SK-N-MC (cell line): ENCODE data around the gene TPM4.

Experiments used
- DNase-seq: peaks from one replicate; pipeline ENCODE4 v3.0.0-alpha.2; 2011; ENCODE audit warnings: low read depth, low spot score
- H3K27ac ChIP-seq: fragments of 200-600 bp; sonication (generic); 2 replicates; pipeline ENCODE4 v1.5.1; 2016; ENCODE audit warnings: mixed run types
- H3K36me3 ChIP-seq: fragments of 200-600 bp; sonication (generic); 2 replicates; pipeline ENCODE4 v1.6.1; 2017; ENCODE audit warnings: antibody characterized with exemption, low read length, mixed read lengths; ENCODE audit not compliant: insufficient read depth
- H3K4me3 ChIP-seq: fragments of 200-600 bp; sonication (generic); 2 replicates; pipeline ENCODE4 v1.5.1; 2016
- H3K9ac ChIP-seq: fragments of 200-600 bp; sonication (generic); 2 replicates; pipeline ENCODE4 v1.8.0; 2017; ENCODE audit warnings: mixed run types, mixed read lengths; ENCODE audit not compliant: insufficient read length
- H3K9me3 ChIP-seq: fragments of 200-600 bp; sonication (generic); 2 replicates; pipeline ENCODE4 v1.6.1; 2017; ENCODE audit warnings: low read depth, mild to moderate bottlenecking, antibody characterized with exemption, low read length, moderate library complexity, mixed read lengths
- EZH2 ChIP-seq: fragments of 200-600 bp; sonication (generic); IDR thresholded peaks from one replicate; pipeline ENCODE4 v1.6.1; 2017; ENCODE audit warnings: antibody characterized with exemption
- FOXP2 ChIP-seq: optimal IDR thresholded peaks from 2 replicates; pipeline ENCODE3; 2011; ENCODE audit warnings: mild to moderate bottlenecking, moderate library complexity; ENCODE audit not compliant: insufficient read depth; ENCODE audit errors: extremely low read length, control extremely low read depth
- POLR2AphosphoS5 ChIP-seq: IDR thresholded peaks from 2 replicates; pipeline ENCODE4 v1.6.1; 2012; ENCODE audit warnings: mild to moderate bottlenecking, low read depth, low read length, borderline replicate concordance

TPM4 gene

DNA sequence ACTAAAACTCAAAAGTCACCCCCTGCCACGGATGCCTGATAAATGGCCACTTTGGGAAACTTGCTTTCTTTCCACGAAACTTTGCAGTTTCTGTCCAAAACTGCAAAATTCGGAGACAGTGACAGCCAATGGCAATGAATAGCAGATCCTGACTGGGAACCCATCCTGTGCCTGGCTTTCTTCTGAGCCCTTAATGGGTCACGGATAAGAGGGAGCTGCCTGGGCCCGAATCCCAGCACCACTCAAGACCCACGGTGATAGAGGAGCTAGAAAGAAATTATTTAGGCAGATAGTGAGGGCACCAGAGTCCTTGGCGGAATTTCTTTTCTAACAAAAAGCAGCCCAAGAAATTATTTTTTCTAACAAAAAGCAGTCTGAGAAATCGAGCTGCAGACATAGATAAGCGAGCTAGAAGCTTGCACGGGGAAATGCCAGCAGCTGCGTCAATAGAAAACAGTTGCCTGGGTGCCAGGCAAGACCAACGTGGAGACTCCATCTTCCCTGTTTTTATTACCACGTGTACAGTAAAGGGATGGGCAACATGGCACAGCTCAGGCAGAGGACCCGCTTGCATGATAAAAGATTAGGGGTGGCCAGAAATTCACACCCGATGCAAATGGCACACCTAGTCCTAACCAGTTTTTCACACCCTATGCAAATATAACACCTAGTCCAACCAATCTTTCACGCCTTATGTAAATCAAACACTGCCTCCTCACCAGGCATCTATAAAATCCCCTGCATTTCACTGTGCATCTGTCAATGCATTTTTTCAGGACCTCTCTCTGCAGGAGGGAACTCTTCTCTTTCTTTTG is 60.1 kb downstream of the TPM4 start:
- peaks cover 19% of the 10 kb centered on the region; the same call in 1 of the 2 replicates for H3K36me3 ChIP-seq

GRCh38 chr19:16139752-16140151 is 63.5 kb downstream of the TPM4 start:
- TF ChIP-seq EZH2: no peak
- no peak for TF ChIP-seq FOXP2
- TF ChIP-seq POLR2AphosphoS5: no peak
- no peaks in the 10 kb centered on the region for H3K9me3 ChIP-seq
- no peak overlapping the region for H3K9ac ChIP-seq
- H3K36me3 ChIP-seq: no peaks in the 10 kb centered on the region
- H3K27ac ChIP-seq: no peak overlapping the region
- DNase-seq: no peak
- H3K4me3 ChIP-seq: no peak overlapping the region

More for the DNA sequence above, 60.1 kb downstream of the TPM4 start:
- TF ChIP-seq POLR2AphosphoS5: no peak
- no peak for TF ChIP-seq EZH2
- no peak for TF ChIP-seq FOXP2
- Histone ChIP-seq H3K9me3 (no peaks in the 10 kb centered on the region), H3K27ac (no peak overlapping the region), H3K4me3 (no peak overlapping the region), H3K9ac (no peak overlapping the region)
- DNase-seq: no peak

DNA sequence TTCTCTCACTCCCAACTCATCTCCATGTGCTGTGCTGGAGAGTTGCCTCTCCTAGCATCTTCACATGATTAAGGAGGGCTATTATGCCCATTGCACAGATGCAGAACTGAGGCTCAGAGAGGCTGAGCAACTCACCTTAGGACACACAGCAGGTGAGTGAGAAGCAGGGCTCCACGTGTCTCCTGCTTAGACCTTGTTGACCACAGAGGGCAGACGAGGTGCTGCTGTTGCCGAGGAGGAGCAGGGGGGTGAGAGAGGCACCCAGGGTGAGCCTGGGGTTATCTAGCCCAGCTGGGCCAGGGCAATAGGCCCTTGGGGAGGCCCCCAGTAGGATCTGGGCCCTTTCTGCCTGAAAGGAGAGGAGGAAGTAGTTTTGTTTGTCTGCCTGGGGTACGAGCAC is 64.7 kb downstream of the TPM4 start:
- Histone ChIP-seq H3K36me3 (no peaks in the 10 kb centered on the region), H3K27ac (no peak overlapping the region), H3K9me3 (no peaks in the 10 kb centered on the region), H3K4me3 (no peak overlapping the region), H3K9ac (no peak overlapping the region)
- DNase-seq: no peak
- TF ChIP-seq POLR2AphosphoS5: no peak
- no peak for TF ChIP-seq EZH2
- TF ChIP-seq FOXP2: no peak

DNA sequence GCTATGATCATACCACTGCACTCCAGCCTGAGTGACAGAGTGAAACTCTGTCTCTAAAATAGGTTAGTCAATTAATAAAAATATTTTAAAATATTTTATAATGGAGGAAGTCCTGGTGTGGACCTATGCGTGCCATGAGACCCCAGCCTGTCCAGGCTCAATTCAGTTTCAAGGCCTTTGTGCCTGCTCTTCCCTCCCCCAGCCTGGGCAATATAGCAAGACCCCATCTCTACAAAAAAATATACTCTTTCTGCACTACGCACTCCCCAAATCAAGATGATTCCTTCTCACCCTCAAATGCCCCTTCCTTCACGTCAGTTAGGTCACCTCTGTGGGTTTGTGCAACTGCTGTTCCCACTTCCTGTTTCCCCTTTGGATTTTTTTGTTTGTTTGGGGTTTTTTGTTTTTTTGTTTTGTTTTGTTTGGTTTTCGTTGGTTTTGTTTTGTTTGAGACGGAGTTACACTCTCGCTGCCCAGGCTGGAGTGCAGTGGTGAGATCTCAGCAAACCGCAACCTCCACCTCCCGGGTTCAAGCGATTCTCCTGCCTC is 65.8 kb downstream of the TPM4 start:
- Histone ChIP-seq H3K4me3 (no peak overlapping the region), H3K36me3 (no peaks in the 10 kb centered on the region), H3K9ac (no peak overlapping the region), H3K27ac (no peak overlapping the region), H3K9me3 (no peaks in the 10 kb centered on the region)
- TF ChIP-seq EZH2: no peak
- TF ChIP-seq FOXP2: no peak
- TF ChIP-seq POLR2AphosphoS5: no peak
- no peak for DNase-seq

GRCh38 chr19:16143399-16144215 is 67.3 kb downstream of the TPM4 start, which contains the start of gene HSH2D:
HSH2D (plus strand) TSS chr19:16143685; CDS start chr19:16148751, 5,066 bp downstream.
- DNase-seq: no peak
- Histone ChIP-seq H3K4me3 (no peak within 1 kb of the TSS), H3K36me3 (no peaks in the 10 kb centered on the region), H3K9ac (no peak within 1 kb of the TSS), H3K27ac (no peak within 1 kb of the TSS), H3K9me3 (no peaks in the 10 kb centered on the region)
- TF ChIP-seq EZH2: no peak
- no peak for TF ChIP-seq POLR2AphosphoS5
- TF ChIP-seq FOXP2: no peak

GRCh38 chr19:16144216-16144581 is 67.9 kb downstream of the TPM4 start:
- DNase-seq: no peak
- H3K36me3 ChIP-seq: no peaks in the 10 kb centered on the region
- H3K27ac ChIP-seq: no peak overlapping the region
- H3K9me3 ChIP-seq: no peaks in the 10 kb centered on the region
- no peak overlapping the region for H3K4me3 ChIP-seq
- H3K9ac ChIP-seq: no peak overlapping the region
- TF ChIP-seq EZH2 (no peak), FOXP2 (no peak), POLR2AphosphoS5 (no peak)

GRCh38 chr19:16146112-16146511 is 69.8 kb downstream of the TPM4 start:
- no peak for DNase-seq
- H3K27ac ChIP-seq: no peak overlapping the region
- no peak for TF ChIP-seq POLR2AphosphoS5
- TF ChIP-seq EZH2: no peak
- TF ChIP-seq FOXP2: no peak
- H3K4me3 ChIP-seq: no peak overlapping the region
- no peak overlapping the region for H3K9ac ChIP-seq
- no peaks in the 10 kb centered on the region for H3K9me3 ChIP-seq
- H3K36me3 ChIP-seq: no peaks in the 10 kb centered on the region
